ENCODE data around the gene GNA15.

GNA15 gene

DNA sequence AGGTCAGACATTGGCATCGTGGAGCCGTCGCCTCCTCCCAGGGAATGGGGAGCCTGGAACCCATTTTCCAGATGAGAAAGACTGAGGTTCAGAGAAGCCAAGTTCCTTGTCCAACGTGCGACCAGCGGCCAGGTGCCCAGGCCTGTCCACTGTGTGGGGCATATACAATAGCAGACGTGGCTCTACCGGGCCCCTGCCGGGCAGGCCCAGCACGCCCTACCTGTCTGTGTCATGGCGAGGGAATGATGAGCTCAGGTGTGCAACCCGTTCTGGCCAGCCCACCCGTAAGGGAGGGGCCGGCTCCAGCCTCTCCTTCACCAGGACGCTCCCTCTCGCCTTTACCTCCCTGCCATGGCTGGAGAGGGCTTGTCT, 837 bp downstream of the GNA15 start:
- Histone ChIP-seq H3K9me3 (ENCODE audit: control insufficient read depth, insufficient read depth, low read depth, low read length) (no peaks in the 10 kb centered on the region), H3K36me3 (ENCODE audit: control insufficient read depth in 2 of 2, insufficient read depth in 1 of 2, low read length in 2 of 2) (no peaks in the 10 kb centered on the region), H3K27ac (ENCODE audit: extremely low read depth, low read depth, low read length) (no peak overlapping the region), H3K4me3 (ENCODE audit: low read depth, low read length) (no peak overlapping the region), H3K4me1 (ENCODE audit: control insufficient read depth, insufficient read depth, low read length) (no peaks in the 10 kb centered on the region)
- POLR2A ChIA-PET, result no interaction called here
- TF ChIP-seq, protein P1, sequence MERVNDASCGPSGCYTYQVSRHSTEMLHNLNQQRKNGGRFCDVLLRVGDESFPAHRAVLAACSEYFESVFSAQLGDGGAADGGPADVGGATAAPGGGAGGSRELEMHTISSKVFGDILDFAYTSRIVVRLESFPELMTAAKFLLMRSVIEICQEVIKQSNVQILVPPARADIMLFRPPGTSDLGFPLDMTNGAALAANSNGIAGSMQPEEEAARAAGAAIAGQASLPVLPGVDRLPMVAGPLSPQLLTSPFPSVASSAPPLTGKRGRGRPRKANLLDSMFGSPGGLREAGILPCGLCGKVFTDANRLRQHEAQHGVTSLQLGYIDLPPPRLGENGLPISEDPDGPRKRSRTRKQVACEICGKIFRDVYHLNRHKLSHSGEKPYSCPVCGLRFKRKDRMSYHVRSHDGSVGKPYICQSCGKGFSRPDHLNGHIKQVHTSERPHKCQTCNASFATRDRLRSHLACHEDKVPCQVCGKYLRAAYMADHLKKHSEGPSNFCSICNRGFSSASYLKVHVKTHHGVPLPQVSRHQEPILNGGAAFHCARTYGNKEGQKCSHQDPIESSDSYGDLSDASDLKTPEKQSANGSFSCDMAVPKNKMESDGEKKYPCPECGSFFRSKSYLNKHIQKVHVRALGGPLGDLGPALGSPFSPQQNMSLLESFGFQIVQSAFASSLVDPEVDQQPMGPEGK (tag by site-specific recombination; IDR thresholded peaks at IDR 0.05), result no peak
- TF ChIP-seq, protein P2, sequence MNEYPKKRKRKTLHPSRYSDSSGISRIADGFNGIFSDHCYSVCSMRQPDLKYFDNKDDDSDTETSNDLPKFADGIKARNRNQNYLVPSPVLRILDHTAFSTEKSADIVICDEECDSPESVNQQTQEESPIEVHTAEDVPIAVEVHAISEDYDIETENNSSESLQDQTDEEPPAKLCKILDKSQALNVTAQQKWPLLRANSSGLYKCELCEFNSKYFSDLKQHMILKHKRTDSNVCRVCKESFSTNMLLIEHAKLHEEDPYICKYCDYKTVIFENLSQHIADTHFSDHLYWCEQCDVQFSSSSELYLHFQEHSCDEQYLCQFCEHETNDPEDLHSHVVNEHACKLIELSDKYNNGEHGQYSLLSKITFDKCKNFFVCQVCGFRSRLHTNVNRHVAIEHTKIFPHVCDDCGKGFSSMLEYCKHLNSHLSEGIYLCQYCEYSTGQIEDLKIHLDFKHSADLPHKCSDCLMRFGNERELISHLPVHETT (tag by site-specific recombination; IDR thresholded peaks at IDR 0.05), result no peak
- TF ChIP-seq ZNF140 (tag by site-specific recombination; IDR thresholded peaks at IDR 0.05) (no peak), ZBTB8A (tag by site-specific recombination; IDR thresholded peaks at IDR 0.05) (no peak)
- CTCF ChIA-PET, result interaction anchor here (2.4 kb wide), 1 partner anchor 9 kb away, joined by 13 read pairs; no protein-coding TSS in a partner anchor

DNA sequence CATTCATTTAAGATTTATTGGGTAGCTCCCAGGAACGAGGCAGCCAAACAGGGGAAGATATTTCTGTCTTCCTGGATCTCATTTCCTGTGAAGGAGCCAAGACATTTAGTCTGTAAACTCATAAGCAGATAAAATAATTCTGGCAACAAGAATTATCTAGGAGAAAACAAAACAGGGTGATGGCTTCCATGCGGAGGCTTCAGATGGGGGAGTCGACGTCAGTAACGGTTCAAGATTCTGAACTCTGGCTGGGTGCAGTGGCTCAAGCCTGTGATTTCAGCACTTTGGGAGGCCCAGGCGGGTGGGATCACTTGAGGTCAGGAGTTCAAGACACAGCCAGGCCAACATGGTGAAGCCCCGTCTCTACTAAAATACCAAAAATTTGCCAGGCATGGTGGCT, 1.3 kb downstream of the GNA15 start:
- Histone ChIP-seq H3K4me1 (ENCODE audit: control insufficient read depth, insufficient read depth, low read length) (no peaks in the 10 kb centered on the region), H3K36me3 (ENCODE audit: control insufficient read depth in 2 of 2, insufficient read depth in 1 of 2, low read length in 2 of 2) (no peaks in the 10 kb centered on the region), H3K4me3 (ENCODE audit: low read depth, low read length) (no peak overlapping the region), H3K27ac (ENCODE audit: extremely low read depth, low read depth, low read length) (no peak overlapping the region), H3K9me3 (ENCODE audit: control insufficient read depth, insufficient read depth, low read depth, low read length) (no peaks in the 10 kb centered on the region)
- CTCF ChIA-PET, result interaction anchor here (2.4 kb wide), 1 partner anchor 9 kb away, joined by 13 read pairs; no protein-coding TSS in a partner anchor
- POLR2A ChIA-PET, result no interaction called here
- TF ChIP-seq REPIN1 (tag by site-specific recombination; IDR thresholded peaks at IDR 0.05; ENCODE audit: low read depth) (no peak), ZNF621 (tag by site-specific recombination; IDR thresholded peaks at IDR 0.05) (no peak)

DNA sequence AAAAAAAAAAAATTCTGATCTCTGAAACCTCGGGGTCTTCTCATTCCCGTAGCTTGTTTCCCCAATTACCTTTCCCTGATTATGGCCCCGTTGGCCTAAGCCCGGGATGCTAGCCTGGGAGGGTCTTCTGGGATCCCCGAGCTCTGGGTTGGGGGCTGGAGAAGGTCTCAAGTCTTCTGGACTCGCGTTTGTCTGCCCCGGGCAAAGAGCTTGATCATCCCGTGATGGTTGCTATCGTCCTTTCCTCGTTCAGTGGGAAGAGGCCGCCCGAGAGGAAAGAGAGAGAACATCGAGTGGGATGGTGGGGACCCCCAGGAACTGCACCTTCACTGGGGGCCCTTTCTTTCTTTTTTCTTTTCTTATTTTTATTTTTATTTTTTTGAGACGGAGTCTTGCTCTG, 2.4 kb downstream of the GNA15 start:
- ChIA-PET CTCF (interaction anchor here (0.6 to 2.4 kb wide), 6 partner anchors 8 to 501 kb away, joined by 3 to 13 read pairs (median 4); no protein-coding TSS in a partner anchor), POLR2A (no interaction called here)
- Histone ChIP-seq H3K36me3 (ENCODE audit: control insufficient read depth in 2 of 2, insufficient read depth in 1 of 2, low read length in 2 of 2) (no peaks in the 10 kb centered on the region), H3K4me3 (ENCODE audit: low read depth, low read length) (no peak overlapping the region), H3K9me3 (ENCODE audit: control insufficient read depth, insufficient read depth, low read depth, low read length) (no peaks in the 10 kb centered on the region), H3K27ac (ENCODE audit: extremely low read depth, low read depth, low read length) (no peak overlapping the region), H3K4me1 (ENCODE audit: control insufficient read depth, insufficient read depth, low read length) (no peaks in the 10 kb centered on the region)
- TF ChIP-seq SCRT1 (tag by site-specific recombination; IDR thresholded peaks at IDR 0.05; ENCODE audit: borderline replicate concordance), result no peak
- no peak for TF ChIP-seq ZNF571 (tag by site-specific recombination; IDR thresholded peaks at IDR 0.05)
- TF ChIP-seq ZNF629 (tag by site-specific recombination; IDR thresholded peaks at IDR 0.05), result no peak
- TF ChIP-seq, protein P3, sequence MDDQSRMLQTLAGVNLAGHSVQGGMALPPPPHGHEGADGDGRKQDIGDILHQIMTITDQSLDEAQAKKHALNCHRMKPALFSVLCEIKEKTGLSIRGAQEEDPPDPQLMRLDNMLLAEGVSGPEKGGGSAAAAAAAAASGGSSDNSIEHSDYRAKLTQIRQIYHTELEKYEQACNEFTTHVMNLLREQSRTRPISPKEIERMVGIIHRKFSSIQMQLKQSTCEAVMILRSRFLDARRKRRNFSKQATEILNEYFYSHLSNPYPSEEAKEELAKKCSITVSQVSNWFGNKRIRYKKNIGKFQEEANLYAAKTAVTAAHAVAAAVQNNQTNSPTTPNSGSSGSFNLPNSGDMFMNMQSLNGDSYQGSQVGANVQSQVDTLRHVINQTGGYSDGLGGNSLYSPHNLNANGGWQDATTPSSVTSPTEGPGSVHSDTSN (CRISPR knock-in tag; IDR thresholded peaks at IDR 0.05), result no peak
- no peak for TF ChIP-seq ZEB2 (tag by site-specific recombination; IDR thresholded peaks at IDR 0.05)
- no peak for TF ChIP-seq ZNF23 (tag by site-specific recombination; IDR thresholded peaks at IDR 0.05; ENCODE audit: borderline replicate concordance)
- TF ChIP-seq, protein P4, sequence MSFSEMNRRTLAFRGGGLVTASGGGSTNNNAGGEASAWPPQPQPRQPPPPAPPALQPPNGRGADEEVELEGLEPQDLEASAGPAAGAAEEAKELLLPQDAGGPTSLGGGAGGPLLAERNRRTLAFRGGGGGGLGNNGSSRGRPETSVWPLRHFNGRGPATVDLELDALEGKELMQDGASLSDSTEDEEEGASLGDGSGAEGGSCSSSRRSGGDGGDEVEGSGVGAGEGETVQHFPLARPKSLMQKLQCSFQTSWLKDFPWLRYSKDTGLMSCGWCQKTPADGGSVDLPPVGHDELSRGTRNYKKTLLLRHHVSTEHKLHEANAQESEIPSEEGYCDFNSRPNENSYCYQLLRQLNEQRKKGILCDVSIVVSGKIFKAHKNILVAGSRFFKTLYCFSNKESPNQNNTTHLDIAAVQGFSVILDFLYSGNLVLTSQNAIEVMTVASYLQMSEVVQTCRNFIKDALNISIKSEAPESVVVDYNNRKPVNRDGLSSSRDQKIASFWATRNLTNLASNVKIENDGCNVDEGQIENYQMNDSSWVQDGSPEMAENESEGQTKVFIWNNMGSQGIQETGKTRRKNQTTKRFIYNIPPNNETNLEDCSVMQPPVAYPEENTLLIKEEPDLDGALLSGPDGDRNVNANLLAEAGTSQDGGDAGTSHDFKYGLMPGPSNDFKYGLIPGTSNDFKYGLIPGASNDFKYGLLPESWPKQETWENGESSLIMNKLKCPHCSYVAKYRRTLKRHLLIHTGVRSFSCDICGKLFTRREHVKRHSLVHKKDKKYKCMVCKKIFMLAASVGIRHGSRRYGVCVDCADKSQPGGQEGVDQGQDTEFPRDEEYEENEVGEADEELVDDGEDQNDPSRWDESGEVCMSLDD (tag by site-specific recombination; IDR thresholded peaks at IDR 0.05), result no peak
- TF ChIP-seq ZBTB21 (tag by site-specific recombination; IDR thresholded peaks at IDR 0.05), result no peak
- TF ChIP-seq KLF16 (tag by site-specific recombination; IDR thresholded peaks at IDR 0.05), result no peak
- TF ChIP-seq ZNF366 (tag by site-specific recombination; conservative IDR thresholded peaks at IDR 0.05), result no peak
- TF ChIP-seq, protein P5, sequence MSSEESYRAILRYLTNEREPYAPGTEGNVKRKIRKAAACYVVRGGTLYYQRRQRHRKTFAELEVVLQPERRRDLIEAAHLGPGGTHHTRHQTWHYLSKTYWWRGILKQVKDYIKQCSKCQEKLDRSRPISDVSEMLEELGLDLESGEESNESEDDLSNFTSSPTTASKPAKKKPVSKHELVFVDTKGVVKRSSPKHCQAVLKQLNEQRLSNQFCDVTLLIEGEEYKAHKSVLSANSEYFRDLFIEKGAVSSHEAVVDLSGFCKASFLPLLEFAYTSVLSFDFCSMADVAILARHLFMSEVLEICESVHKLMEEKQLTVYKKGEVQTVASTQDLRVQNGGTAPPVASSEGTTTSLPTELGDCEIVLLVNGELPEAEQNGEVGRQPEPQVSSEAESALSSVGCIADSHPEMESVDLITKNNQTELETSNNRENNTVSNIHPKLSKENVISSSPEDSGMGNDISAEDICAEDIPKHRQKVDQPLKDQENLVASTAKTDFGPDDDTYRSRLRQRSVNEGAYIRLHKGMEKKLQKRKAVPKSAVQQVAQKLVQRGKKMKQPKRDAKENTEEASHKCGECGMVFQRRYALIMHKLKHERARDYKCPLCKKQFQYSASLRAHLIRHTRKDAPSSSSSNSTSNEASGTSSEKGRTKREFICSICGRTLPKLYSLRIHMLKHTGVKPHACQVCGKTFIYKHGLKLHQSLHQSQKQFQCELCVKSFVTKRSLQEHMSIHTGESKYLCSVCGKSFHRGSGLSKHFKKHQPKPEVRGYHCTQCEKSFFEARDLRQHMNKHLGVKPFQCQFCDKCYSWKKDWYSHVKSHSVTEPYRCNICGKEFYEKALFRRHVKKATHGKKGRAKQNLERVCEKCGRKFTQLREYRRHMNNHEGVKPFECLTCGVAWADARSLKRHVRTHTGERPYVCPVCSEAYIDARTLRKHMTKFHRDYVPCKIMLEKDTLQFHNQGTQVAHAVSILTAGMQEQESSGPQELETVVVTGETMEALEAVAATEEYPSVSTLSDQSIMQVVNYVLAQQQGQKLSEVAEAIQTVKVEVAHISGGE (tag by site-specific recombination; conservative IDR thresholded peaks at IDR 0.05; ENCODE audit: low read depth), result no peak
- TF ChIP-seq ZNF707 (tag by site-specific recombination; IDR thresholded peaks at IDR 0.05), result no peak
